Testis (tissue), 2 donors: ENCODE data around the gene MEP1B.

Experiments used
- CTCF ChIP-seq, 3 experiments: fragments of 450-650 bp in 2 of 3; fragments of 200-600 bp in 1 of 3; sonication (generic) in 1 of 3; IDR thresholded peaks; one replicate each; pipeline ENCODE4 v1.5.1; 2016 to 2019; ENCODE audit warnings: antibody characterized with exemption in 3 of 3, mild to moderate bottlenecking in 2 of 3, moderate library complexity in 1 of 3
- POLR2A ChIP-seq: fragments of 450-650 bp; IDR thresholded peaks from one replicate; pipeline ENCODE4 v1.6.1; 2017; ENCODE audit warnings: antibody characterized with exemption, mild to moderate bottlenecking, moderate library complexity

- TF ChIP-seq CTCF (IDR thresholded peaks at IDR 0.05) (no peak), POLR2A (no peak)
Observed at GRCh38 chr18:32152705-32153448, 37.0 kb upstream of the MEP1B start.
